Spinal cord (tissue), 10 donors: ENCODE data around the gene MEX3A. TPM values are rescaled to one million over a fixed set of nuclear protein-coding genes. Genes with fewer than 3 reads are reported as not detected.
A peak's percentile ranks its signal among the peaks of the same experiment; 100 is the strongest.
"Not testable (repeated sequence)": the region's sequence is repeated elsewhere in the genome, so short reads cannot be mapped to it uniquely, and the experiment has no call there.

Source experiments
- DNase-seq, 6 donors: peaks; one replicate each; pipeline versions ENCODE4 v3.0.0 to v3.0.0-alpha.2; 2013 to 2015; ENCODE audit warnings: low spot score in 6 of 6, low read depth in 4 of 6
- H3K27ac ChIP-seq: one replicate; pipeline ENCODE4 v1.5.1; 2013; ENCODE audit warnings: low read depth, low read length, control low read depth
- H3K27me3 ChIP-seq: one replicate; pipeline ENCODE4 v1.6.1; 2013; ENCODE audit warnings: low read length; ENCODE audit not compliant: control insufficient read depth, insufficient read depth
- H3K36me3 ChIP-seq: one replicate; pipeline ENCODE4 v1.6.1; 2013; ENCODE audit warnings: low read length; ENCODE audit not compliant: control insufficient read depth, insufficient read depth
- H3K4me1 ChIP-seq: one replicate; pipeline ENCODE4 v1.6.1; 2013; ENCODE audit warnings: low read length; ENCODE audit not compliant: control insufficient read depth, insufficient read depth
- H3K4me3 ChIP-seq: one replicate; pipeline ENCODE4 v1.5.1; 2013; ENCODE audit warnings: low read depth, low read length, control low read depth
- H3K9me3 ChIP-seq: one replicate; pipeline ENCODE4 v1.6.1; 2013; ENCODE audit warnings: low read length; ENCODE audit not compliant: control insufficient read depth, insufficient read depth
- WGBS: methylation state at CpG from one replicate; pipeline ENCODE4 v1.1.5; 2013; ENCODE audit warnings: missing lambda C conversion rate; ENCODE audit not compliant: insufficient coverage; 5-methylcytosine and 5-hydroxymethylcytosine counted together
- polyA plus RNA-seq, 2 donors: library from polyadenylated mRNA; unstranded; fragments of 120-200 nt; gene quantifications; one replicate each; pipeline ENCODE4 v1.2.1, GENCODE V29; 2013; ENCODE audit not compliant: insufficient read length in 2 of 2
- total RNA-seq, 2 donors: library from RNA; depleted of rRNA in 1 of 2; stranded (reverse); fragments of 120-200 nt in 1 of 2; fragments of >200 nt in 1 of 2; gene quantifications; one replicate each; pipeline versions ENCODE4 v1.2.3 to v1.2.4, GENCODE V29; 2013 to 2014
- donor health status: healthy.

The MEX3A gene
- total and polyA plus RNA-seq, 4 donors: 5.8 to 39.3 (median 23.7) TPM

DNA sequence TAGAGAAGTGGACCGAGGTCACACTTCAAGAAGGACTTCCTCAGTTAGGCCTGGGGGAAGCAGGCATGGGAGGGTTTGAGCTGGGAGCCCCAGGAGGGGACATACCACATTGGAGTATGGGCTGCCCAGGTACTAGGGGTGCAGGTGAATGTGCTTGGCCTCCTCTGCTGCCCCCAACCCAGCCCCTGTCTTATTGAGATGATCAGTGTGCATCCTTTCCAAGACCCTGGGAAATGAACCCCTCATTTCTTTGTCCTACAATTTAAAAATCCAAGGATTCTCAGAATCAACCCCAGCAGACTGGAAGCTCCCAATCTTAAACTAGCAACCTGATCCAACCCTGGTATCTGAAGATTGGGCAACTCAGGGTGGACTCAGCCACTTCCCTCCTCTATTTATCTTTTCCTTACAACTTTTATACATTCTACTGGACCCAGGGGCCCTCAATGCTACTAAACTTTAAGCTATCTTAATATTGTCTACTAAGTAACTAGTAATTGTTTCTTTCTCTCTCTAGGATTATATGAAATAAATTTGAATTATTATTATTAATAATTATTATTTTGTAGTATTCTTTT is 9.1 kb downstream of the MEX3A start:
- DNase-seq: no peak
- Histone ChIP-seq H3K27ac (no peak overlapping the region), H3K4me1 (peaks cover 43% of the 10 kb centered on the region), H3K4me3 (no peak overlapping the region), H3K27me3 (no peaks in the 10 kb centered on the region), H3K9me3 (no peaks in the 10 kb centered on the region), H3K36me3 (peaks cover 44% of the 10 kb centered on the region)
- 29% methylated on average over 1 of the region's 1 CpG for WGBS

DNA sequence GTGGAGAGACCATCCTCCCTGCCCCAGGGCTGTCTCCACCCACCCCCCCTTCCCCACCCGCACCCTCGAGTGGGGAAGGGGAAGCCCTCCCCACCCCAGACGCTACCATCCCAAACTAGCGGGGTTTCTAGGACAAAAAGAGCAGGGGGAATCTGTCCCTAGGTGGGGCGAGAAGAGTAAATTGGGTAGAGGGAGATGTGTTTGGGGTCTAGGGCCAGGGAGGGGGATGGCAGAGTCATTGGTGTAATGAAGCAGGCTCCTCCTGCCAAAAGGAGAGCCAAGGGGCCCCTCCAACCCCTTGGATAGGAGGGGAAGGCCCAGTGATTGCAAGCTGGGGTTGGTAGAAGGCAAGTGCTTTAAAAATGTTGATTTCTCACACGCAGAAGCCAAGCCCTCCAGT is 10.0 kb downstream of the MEX3A start:
- WGBS: 64% methylated on average over 3 of the region's 6 CpGs
- H3K27ac ChIP-seq: no peak overlapping the region
- DNase-seq: no peak
- no peak overlapping the region for H3K4me3 ChIP-seq
- H3K27me3 ChIP-seq: no peaks in the 10 kb centered on the region
- no peaks in the 10 kb centered on the region for H3K9me3 ChIP-seq
- H3K36me3 ChIP-seq: peaks cover 41% of the 10 kb centered on the region
- H3K4me1 ChIP-seq: peaks cover 40% of the 10 kb centered on the region

DNA sequence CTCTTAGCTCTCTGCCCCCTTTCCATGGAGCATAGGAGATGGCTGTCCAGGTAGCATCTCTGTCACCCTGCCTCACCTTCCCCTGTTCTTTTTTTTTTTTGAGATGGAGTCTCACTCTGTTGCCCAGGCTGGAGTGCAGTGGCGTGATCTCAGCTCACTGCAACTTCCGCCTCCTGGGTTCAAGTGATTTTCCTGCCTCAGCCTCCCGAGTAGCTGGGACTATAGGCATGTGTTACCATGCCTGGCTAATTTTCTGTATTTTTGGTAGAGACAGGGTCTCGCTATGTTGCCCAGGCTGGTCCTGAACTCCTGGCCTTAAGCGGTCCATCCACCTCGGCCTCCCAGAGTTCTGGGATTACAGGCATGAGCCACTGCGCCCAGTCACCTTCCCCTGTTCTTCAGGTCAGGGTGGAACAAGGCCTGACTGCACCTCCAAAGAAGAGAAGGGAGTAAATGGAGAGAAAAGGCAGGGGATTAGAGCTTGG is 10.9 kb downstream of the MEX3A start:
- Histone ChIP-seq H3K36me3 (peaks cover 32% of the 10 kb centered on the region), H3K4me1 (peaks cover 32% of the 10 kb centered on the region)
- H3K27me3 ChIP-seq, H3K27ac ChIP-seq, H3K9me3 ChIP-seq, DNase-seq, H3K4me3 ChIP-seq: not testable (repeated sequence)
- 95% methylated on average over 3 of the region's 7 CpGs for WGBS

DNA sequence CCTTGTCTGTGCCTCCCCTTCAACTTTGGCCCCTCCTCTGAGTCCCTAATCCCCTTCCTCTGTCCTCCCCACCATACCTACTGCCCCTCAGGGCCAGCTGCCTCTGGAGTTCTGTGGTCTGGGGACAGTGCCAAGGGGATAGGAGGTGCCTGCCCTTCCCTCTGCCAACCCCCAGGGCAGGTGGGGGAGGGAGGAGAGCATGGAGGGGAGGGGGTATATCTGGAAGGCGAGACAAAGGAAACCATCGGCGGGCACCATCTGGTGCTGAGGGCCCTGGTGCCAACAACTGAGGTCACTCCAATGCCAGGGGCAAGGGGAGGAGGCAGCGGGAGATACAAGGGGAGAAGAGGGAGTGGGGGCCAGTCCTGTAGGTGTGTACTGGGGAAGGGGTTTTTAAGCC is 11.7 kb downstream of the MEX3A start:
- no peaks in the 10 kb centered on the region for H3K27me3 ChIP-seq
- no peak overlapping the region for H3K27ac ChIP-seq
- peaks cover 24% of the 10 kb centered on the region for H3K36me3 ChIP-seq
- DNase-seq: peak in 2 of 6 donors; percentile 72 to 81
- WGBS: 27% methylated on average over 4 of the region's 4 CpGs
- H3K9me3 ChIP-seq: no peaks in the 10 kb centered on the region
- H3K4me3 ChIP-seq: no peak overlapping the region
- H3K4me1 ChIP-seq: peaks cover 35% of the 10 kb centered on the region

DNA sequence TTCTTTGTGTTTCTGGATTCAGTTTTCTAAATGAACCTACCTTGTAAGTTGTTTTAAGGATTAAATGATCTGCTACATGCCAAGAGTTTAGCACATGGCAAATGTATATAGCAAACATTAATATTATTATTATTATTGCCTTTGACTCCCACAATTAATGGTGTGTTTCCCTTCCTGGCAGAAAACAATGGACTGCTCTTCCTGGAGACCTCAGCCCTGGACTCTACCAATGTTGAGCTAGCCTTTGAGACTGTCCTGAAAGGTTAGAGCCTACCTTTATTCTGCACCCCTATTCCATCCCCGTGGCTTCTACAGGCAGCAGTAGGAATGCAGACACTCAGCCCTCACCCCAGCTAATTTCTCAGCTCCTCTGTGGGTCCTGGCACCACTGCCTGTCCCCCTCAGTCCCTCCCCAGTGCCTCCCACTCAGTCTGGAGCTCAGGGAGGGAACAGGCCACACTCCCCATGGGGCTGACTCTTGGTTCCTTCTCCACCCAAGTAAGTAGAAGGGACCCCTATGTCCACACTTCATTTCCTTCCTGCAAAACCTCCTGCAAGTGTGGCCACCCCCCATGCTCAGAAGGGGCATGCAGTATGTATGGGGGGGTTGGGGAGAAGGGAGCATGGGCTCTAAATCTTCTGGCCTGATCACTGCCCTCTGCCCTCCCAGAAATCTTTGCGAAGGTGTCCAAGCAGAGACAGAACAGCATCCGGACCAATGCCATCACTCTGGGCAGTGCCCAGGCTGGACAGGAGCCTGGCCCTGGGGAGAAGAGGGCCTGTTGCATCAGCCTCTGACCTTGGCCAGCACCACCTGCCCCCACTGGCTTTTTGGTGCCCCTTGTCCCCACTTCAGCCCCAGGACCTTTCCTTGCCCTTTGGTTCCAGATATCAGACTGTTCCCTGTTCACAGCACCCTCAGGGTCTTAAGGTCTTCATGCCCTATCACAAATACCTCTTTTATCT is 12.5 kb downstream of the MEX3A start:
- Histone ChIP-seq H3K9me3 (no peaks in the 10 kb centered on the region), H3K27ac (no peak overlapping the region), H3K27me3 (no peaks in the 10 kb centered on the region), H3K4me1 (peaks cover 27% of the 10 kb centered on the region), H3K36me3 (peaks cover 16% of the 10 kb centered on the region), H3K4me3 (no peak overlapping the region)
- 81% methylated on average over 3 of the region's 3 CpGs for WGBS
- DNase-seq: no peak

DNA sequence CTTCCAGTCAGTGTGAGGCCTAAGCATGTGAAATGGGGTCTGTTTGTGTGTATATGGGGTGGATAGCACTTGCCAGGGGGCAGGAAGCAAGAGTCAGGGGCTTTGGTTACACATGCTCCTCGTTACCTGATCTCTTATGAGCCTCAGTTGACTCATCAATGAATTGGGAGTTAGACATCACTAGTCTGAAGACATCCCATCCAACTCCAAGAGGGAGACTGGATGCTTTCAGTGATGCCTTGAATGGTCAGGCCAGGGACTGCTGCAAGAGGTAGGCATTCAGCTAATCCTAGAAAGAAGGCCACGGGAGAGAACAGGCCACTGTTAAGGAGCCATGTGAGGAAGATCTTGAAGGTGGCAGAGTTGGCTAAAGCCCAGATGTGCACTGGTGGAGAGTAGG is 15.0 kb downstream of the MEX3A start:
- Histone ChIP-seq H3K4me1 (peaks cover 16% of the 10 kb centered on the region), H3K27me3 (no peaks in the 10 kb centered on the region), H3K9me3 (no peaks in the 10 kb centered on the region), H3K4me3 (no peak overlapping the region), H3K36me3 (no peaks in the 10 kb centered on the region), H3K27ac (no peak overlapping the region)
- 77% methylated on average over 1 of the region's 2 CpGs for WGBS
- DNase-seq: no peak

DNA sequence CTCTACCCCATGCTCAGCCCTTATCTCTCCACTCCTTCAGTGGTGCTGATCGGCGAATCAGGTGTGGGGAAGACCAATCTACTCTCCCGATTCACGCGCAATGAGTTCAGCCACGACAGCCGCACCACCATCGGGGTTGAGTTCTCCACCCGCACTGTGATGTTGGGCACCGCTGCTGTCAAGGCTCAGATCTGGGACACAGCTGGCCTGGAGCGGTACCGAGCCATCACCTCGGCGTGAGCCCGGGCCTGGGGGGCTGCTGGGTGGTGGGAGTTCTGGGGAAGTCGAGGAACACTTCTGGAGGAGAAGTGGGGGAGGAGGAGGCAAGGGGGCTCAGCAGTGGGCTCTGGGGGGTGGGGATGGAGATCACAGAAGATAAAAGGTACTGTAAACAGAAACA is 16.4 kb downstream of the MEX3A start:
- Histone ChIP-seq H3K4me3 (no peak overlapping the region), H3K4me1 (peaks cover 16% of the 10 kb centered on the region), H3K36me3 (no peaks in the 10 kb centered on the region), H3K27me3 (no peaks in the 10 kb centered on the region), H3K9me3 (no peaks in the 10 kb centered on the region), H3K27ac (no peak overlapping the region)
- WGBS: 65% methylated on average over 15 of the region's 16 CpGs
- no peak for DNase-seq

DNA sequence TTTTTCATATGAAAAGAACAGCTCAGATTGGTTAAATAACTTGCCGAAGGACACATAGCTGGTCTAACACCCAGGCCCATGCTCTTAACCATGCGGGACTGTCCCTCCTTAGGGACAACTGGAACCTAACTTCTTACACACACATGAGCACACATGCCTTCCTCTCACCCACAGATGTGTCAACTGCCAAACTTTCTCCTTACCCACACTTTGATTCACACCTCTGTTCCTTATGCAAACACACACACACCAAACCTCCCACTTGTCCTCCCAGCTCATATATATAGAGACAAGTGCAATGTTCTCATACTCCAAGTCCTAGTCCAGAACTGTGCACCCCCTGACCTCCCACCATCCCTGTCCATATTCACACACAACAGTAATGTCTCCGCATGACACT is 17.1 kb downstream of the MEX3A start:
- H3K27ac ChIP-seq: no peak overlapping the region
- DNase-seq: no peak
- 87% methylated on average over 3 of the region's 3 CpGs for WGBS

DNA sequence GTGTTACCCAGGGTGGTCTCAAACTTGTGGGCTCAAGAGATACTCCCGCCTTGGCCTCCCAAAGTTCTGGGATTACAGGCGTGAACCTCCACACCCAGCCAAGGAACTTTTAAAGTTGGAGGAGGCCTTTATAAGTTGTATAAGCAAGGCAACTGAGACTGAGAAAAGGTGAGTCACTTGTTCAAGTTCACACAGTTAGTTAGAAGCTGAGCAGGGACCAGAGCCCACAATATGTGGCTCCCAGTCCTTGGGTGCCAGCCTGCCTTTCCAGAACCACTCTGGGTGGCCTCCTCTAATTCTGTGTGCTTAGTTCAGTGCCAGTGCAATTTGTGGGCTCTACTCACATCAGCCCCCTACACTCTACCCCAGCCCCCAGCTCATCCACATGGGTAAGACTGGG is 17.6 kb downstream of the MEX3A start:
- Histone ChIP-seq H3K9me3 (no peaks in the 10 kb centered on the region), H3K36me3 (no peaks in the 10 kb centered on the region), H3K27ac (no peak overlapping the region), H3K4me1 (peaks cover 6% of the 10 kb centered on the region), H3K27me3 (no peaks in the 10 kb centered on the region), H3K4me3 (no peak overlapping the region)
- DNase-seq: no peak
- WGBS: no CpG with 5 or more reads among the region's 2 CpGs

More for the DNA sequence above, 17.1 kb downstream of the MEX3A start:
- Histone ChIP-seq H3K4me3 (no peak overlapping the region), H3K9me3 (no peaks in the 10 kb centered on the region), H3K4me1 (peaks cover 10% of the 10 kb centered on the region), H3K27me3 (no peaks in the 10 kb centered on the region), H3K36me3 (no peaks in the 10 kb centered on the region)

DNA sequence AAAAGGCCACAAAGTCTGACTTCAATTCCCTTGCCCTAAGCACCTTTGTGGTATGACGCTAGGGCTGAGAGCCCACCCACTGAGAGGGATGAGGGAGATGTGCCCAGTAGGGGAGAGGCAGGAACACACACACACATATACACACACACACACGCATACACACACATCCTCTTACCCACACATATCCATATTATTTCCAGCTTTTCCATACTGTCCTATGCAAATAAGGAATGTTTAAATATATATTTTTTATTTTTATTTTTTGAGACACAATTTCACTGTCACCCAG is 18.3 kb downstream of the MEX3A start:
- no CpG with 5 or more reads among the region's 2 CpGs for WGBS

More for the DNA sequence above, 18.3 kb downstream of the MEX3A start:
- no peaks in the 10 kb centered on the region for H3K9me3 ChIP-seq
- peaks cover 6% of the 10 kb centered on the region for H3K4me1 ChIP-seq
- DNase-seq: no peak
- H3K36me3 ChIP-seq: peaks cover under 1% of the 10 kb centered on the region
- H3K27me3 ChIP-seq: no peaks in the 10 kb centered on the region
- H3K4me3 ChIP-seq: no peak overlapping the region
- H3K27ac ChIP-seq: no peak overlapping the region
